Measurements from ENCODE around the gene SAMHD1.
"Not testable (repeated sequence)": the region's sequence is repeated elsewhere in the genome, so short reads cannot be mapped to it uniquely, and the experiment has no call there.

The SAMHD1 gene

GRCh38 chr20:36951979-36952738 is 651 bp upstream of the SAMHD1 start:
- DNase-seq, result no peak

- no peak for DNase-seq
Measured at GRCh38 chr20:36950414-36951197, 902 bp downstream of the SAMHD1 start.

- DNase-seq, result no peak
Measured at GRCh38 chr20:36941401-36941835, 10.1 kb downstream of the SAMHD1 start.

GRCh38 chr20:36937402-36937770 is 14.1 kb downstream of the SAMHD1 start:
- DNase-seq, result no peak

- not testable (repeated sequence) for DNase-seq
Measured at GRCh38 chr20:36936761-36937401, 14.6 kb downstream of the SAMHD1 start.

- DNase-seq, result no peak
Measured at GRCh38 chr20:36936341-36936740, 15.2 kb downstream of the SAMHD1 start.

- DNase-seq, result not testable (repeated sequence)
Measured at GRCh38 chr20:36933571-36933970, 17.9 kb downstream of the SAMHD1 start.

GRCh38 chr20:36932476-36933426 is 18.8 kb downstream of the SAMHD1 start:
- no peak for DNase-seq

- DNase-seq, result not testable (repeated sequence)
Measured at GRCh38 chr20:36932067-36932466, 19.4 kb downstream of the SAMHD1 start.

GRCh38 chr20:36929691-36930090 is 21.8 kb downstream of the SAMHD1 start:
- DNase-seq, result no peak

- DNase-seq, result no peak
Measured at GRCh38 chr20:36929290-36929689, 22.2 kb downstream of the SAMHD1 start.

- DNase-seq, result no peak
Measured at GRCh38 chr20:36927704-36928103, 23.8 kb downstream of the SAMHD1 start.

- DNase-seq, result no peak
Measured at GRCh38 chr20:36926653-36927200, 24.8 kb downstream of the SAMHD1 start.

- no peak for DNase-seq
Measured at GRCh38 chr20:36925234-36925633, 26.3 kb downstream of the SAMHD1 start.

- no peak for DNase-seq
Measured at GRCh38 chr20:36924167-36925045, 27.1 kb downstream of the SAMHD1 start.

GRCh38 chr20:36920334-36920730 is 31.2 kb downstream of the SAMHD1 start:
- no peak for DNase-seq

- no peak for DNase-seq
Measured at GRCh38 chr20:36919715-36920333, 31.7 kb downstream of the SAMHD1 start.

- no peak for DNase-seq
Measured at GRCh38 chr20:36917943-36918342, 33.6 kb downstream of the SAMHD1 start.

GRCh38 chr20:36917240-36917639 is 34.3 kb downstream of the SAMHD1 start:
- DNase-seq, result no peak

GRCh38 chr20:36916199-36916598 is 35.3 kb downstream of the SAMHD1 start:
- DNase-seq, result no peak

GRCh38 chr20:36908603-36909002 is 42.9 kb downstream of the SAMHD1 start:
- DNase-seq, result no peak
